Prostate gland (tissue), 2 donors: ENCODE data around the gene ZNF431.
"Not testable (repeated sequence)": the region's sequence is repeated elsewhere in the genome, so short reads cannot be mapped to it uniquely, and the experiment has no call there.

Experiments used
- POLR2A ChIP-seq: fragments of 450-650 bp; IDR thresholded peaks from one replicate; pipeline ENCODE4 v1.6.1; 2016; ENCODE audit warnings: antibody characterized with exemption, mild to moderate bottlenecking
- TF ChIP-seq, protein P1 (sequence below), 4 experiments: fragments of 200-600 bp in 2 of 4; fragments of 450-650 bp in 2 of 4; sonication (generic) in 2 of 4; IDR thresholded peaks; 1 replicate in 3 of 4; 2 replicates in 1 of 4; pipeline ENCODE4 v1.5.1; 2016 to 2019; ENCODE audit warnings: antibody characterized with exemption in 4 of 4, mild to moderate bottlenecking in 2 of 4, moderate library complexity in 2 of 4

DNA sequence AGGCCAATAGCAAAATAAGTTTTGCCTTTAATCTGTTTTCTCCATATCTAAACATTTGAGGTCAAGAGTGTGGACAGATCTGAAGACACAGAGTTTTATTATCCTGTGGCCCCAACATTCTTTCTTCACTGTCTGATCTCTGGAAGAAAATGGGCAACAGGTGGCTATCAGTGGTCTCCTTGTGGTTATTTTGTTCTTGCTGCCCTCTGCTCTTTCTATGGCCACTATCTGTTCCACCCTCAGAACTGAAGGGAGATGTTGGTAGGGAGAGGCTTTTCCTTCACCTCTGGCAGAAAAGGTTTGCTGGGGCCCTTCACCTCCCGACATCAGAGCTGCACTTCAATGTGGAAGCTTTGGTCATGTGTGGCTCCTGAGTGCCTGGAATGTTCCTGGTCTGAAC, 834 bp upstream of the ZNF431 start:
- TF ChIP-seq POLR2A: not testable (repeated sequence)
- TF ChIP-seq, protein P1, sequence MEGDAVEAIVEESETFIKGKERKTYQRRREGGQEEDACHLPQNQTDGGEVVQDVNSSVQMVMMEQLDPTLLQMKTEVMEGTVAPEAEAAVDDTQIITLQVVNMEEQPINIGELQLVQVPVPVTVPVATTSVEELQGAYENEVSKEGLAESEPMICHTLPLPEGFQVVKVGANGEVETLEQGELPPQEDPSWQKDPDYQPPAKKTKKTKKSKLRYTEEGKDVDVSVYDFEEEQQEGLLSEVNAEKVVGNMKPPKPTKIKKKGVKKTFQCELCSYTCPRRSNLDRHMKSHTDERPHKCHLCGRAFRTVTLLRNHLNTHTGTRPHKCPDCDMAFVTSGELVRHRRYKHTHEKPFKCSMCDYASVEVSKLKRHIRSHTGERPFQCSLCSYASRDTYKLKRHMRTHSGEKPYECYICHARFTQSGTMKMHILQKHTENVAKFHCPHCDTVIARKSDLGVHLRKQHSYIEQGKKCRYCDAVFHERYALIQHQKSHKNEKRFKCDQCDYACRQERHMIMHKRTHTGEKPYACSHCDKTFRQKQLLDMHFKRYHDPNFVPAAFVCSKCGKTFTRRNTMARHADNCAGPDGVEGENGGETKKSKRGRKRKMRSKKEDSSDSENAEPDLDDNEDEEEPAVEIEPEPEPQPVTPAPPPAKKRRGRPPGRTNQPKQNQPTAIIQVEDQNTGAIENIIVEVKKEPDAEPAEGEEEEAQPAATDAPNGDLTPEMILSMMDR (IDR thresholded peaks at IDR 0.05): not testable (repeated sequence)
